Natural killer cell (primary cell): Measurements from ENCODE around the gene SLC35D3. TPM values are rescaled to one million over a fixed set of nuclear protein-coding genes. Genes with fewer than 3 reads are reported as not detected.
A peak's percentile ranks its signal among the peaks of the same experiment; 100 is the strongest.

Experiments used
- ATAC-seq, 3 donors: fragments of 150-1000 bp in 2 of 3; fragments of 200-7000 bp in 1 of 3; cut with Tn5 transposase; 1 replicate in 1 of 3; 2 replicates in 2 of 3; pipeline ENCODE4 v1.10.0; 2021; ENCODE audit warnings: mild to moderate bottlenecking in 2 of 3, moderate library complexity in 2 of 3
- DNase-seq, 2 donors: peaks; one replicate each; pipeline versions ENCODE4 v3.0.0 to v3.0.0-alpha.2; 2013 to 2021; ENCODE audit warnings: mixed read lengths in 1 of 2
- H3K27ac ChIP-seq: one replicate; pipeline ENCODE4 v1.5.1; 2013; ENCODE audit warnings: mild to moderate bottlenecking, low read length
- H3K27me3 ChIP-seq: one replicate; pipeline ENCODE4 v1.6.1; 2013; ENCODE audit warnings: low read length; ENCODE audit not compliant: control insufficient read depth, insufficient read depth
- H3K36me3 ChIP-seq: one replicate; pipeline ENCODE4 v1.6.1; 2013; ENCODE audit warnings: low read length; ENCODE audit not compliant: control insufficient read depth, insufficient read depth
- H3K4me1 ChIP-seq: one replicate; pipeline ENCODE4 v1.6.1; 2013; ENCODE audit warnings: low read length; ENCODE audit not compliant: control insufficient read depth, insufficient read depth
- H3K4me3 ChIP-seq: one replicate; pipeline ENCODE4 v1.5.1; 2013; ENCODE audit warnings: low read length
- H3K9me3 ChIP-seq: one replicate; pipeline ENCODE4 v1.6.1; 2013; ENCODE audit warnings: low read length; ENCODE audit not compliant: control insufficient read depth, insufficient read depth
- H3K27ac Mint-ChIP-seq, 2 donors: one replicate each; pipeline ENCODE4 v1.8.0; 2022; ENCODE audit warnings: mild to moderate bottlenecking in 2 of 2, mixed read lengths in 2 of 2, moderate library complexity in 1 of 2
- H3K27me3 Mint-ChIP-seq, 2 donors: one replicate each; pipeline ENCODE4 v1.8.0; 2022; ENCODE audit warnings: low read depth in 2 of 2, mixed read lengths in 2 of 2
- H3K36me3 Mint-ChIP-seq: one replicate; pipeline ENCODE4 v1.8.0; 2022; ENCODE audit warnings: mixed read lengths
- H3K4me1 Mint-ChIP-seq, 2 donors: one replicate each; pipeline ENCODE4 v1.8.0; 2022; ENCODE audit warnings: mixed read lengths in 2 of 2
- H3K4me3 Mint-ChIP-seq: one replicate; pipeline ENCODE4 v1.8.0; 2022; ENCODE audit warnings: mild to moderate bottlenecking, moderate library complexity, mixed read lengths
- H3K9me3 Mint-ChIP-seq, 2 donors: one replicate each; pipeline ENCODE4 v1.8.0; 2022; ENCODE audit warnings: mixed read lengths in 2 of 2
- WGBS: methylation state at CpG from one replicate; pipeline ENCODE4 v1.1.7; 2013; ENCODE audit warnings: missing lambda C conversion rate; ENCODE audit not compliant: insufficient coverage; 5-methylcytosine and 5-hydroxymethylcytosine counted together
- intact Hi-C: fragments of 100-400 bp; cut with micrococcal nuclease; formaldehyde crosslinking; loops from one replicate; pipeline ENCODE4 v1.14.2; 2022
- total RNA-seq, 4 donors: library from RNA; stranded (reverse); fragments of 120-200 nt in 1 of 4; gene quantifications; one replicate each; pipeline versions ENCODE4 v1.2.3 to v1.2.4, GENCODE V29; 2013 to 2022
- TF ChIP-seq, protein P1 (sequence below): fragments of 200-600 bp; IDR thresholded peaks from one replicate; pipeline ENCODE4 v1.8.0; 2022; ENCODE audit warnings: antibody characterized with exemption

SLC35D3 gene
- total RNA-seq, 3 donors from 2014 or later (not counting 1 experiment from before 2014, with no cell fraction given) = 0.28 TPM; not detected in 2

- Histone ChIP-seq H3K27ac (no peak overlapping the region), H3K4me3 (no peak overlapping the region), H3K36me3 (no peaks in the 10 kb centered on the region), H3K4me1 (peaks cover 39% of the 10 kb centered on the region), H3K27me3 (peaks cover 31% of the 10 kb centered on the region), H3K9me3 (no peaks in the 10 kb centered on the region)
- Mint-ChIP-seq H3K27ac (no peak overlapping the region), H3K27me3 (peaks cover 53 to 54% of the 10 kb centered on the region in 2 donors), H3K4me1 (peaks cover 26 to 37% of the 10 kb centered on the region in 2 donors), H3K9me3 (no peaks in the 10 kb centered on the region), H3K36me3 (no peaks in the 10 kb centered on the region), H3K4me3 (peak overlapping the region; percentile 68)
- TF ChIP-seq, protein P1, sequence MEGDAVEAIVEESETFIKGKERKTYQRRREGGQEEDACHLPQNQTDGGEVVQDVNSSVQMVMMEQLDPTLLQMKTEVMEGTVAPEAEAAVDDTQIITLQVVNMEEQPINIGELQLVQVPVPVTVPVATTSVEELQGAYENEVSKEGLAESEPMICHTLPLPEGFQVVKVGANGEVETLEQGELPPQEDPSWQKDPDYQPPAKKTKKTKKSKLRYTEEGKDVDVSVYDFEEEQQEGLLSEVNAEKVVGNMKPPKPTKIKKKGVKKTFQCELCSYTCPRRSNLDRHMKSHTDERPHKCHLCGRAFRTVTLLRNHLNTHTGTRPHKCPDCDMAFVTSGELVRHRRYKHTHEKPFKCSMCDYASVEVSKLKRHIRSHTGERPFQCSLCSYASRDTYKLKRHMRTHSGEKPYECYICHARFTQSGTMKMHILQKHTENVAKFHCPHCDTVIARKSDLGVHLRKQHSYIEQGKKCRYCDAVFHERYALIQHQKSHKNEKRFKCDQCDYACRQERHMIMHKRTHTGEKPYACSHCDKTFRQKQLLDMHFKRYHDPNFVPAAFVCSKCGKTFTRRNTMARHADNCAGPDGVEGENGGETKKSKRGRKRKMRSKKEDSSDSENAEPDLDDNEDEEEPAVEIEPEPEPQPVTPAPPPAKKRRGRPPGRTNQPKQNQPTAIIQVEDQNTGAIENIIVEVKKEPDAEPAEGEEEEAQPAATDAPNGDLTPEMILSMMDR = no peak
- 4% methylated on average over 65 of the region's 65 CpGs for WGBS
- intact Hi-C loops = no loop called here
- ATAC-seq = no peak
- DNase-seq = peak in 1 of 2 donors; percentile 37
Measured at GRCh38 chr6:136923116-136923953, 1.2 kb downstream of the SLC35D3 start.

DNA sequence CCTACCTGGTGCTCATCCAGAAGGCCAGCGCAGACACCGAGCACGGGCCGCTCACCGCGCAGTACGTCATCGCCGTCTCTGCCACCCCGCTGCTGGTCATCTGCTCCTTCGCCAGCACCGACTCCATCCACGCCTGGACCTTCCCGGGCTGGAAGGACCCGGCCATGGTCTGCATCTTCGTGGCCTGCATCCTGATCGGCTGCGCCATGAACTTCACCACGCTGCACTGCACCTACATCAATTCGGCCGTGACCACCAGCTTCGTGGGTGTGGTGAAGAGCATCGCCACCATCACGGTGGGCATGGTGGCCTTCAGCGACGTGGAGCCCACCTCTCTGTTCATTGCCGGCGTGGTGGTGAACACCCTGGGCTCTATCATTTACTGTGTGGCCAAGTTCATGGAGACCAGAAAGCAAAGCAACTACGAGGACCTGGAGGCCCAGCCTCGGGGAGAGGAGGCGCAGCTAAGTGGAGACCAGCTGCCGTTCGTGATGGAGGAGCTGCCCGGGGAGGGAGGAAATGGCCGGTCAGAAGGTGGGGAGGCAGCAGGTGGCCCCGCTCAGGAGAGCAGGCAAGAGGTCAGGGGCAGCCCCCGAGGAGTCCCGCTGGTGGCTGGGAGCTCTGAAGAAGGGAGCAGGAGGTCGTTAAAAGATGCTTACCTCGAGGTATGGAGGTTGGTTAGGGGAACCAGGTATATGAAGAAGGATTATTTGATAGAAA, 2.0 kb downstream of the SLC35D3 start:
- Histone ChIP-seq H3K4me3 (no peak overlapping the region), H3K27ac (no peak overlapping the region), H3K27me3 (peaks cover 31% of the 10 kb centered on the region), H3K4me1 (peaks cover 39% of the 10 kb centered on the region), H3K9me3 (no peaks in the 10 kb centered on the region), H3K36me3 (no peaks in the 10 kb centered on the region)
- Mint-ChIP-seq H3K4me1 (peaks cover 26 to 37% of the 10 kb centered on the region in 2 donors), H3K9me3 (no peaks in the 10 kb centered on the region), H3K36me3 (no peaks in the 10 kb centered on the region), H3K27me3 (peaks cover 48 to 59% of the 10 kb centered on the region in 2 donors), H3K4me3 (peak overlapping the region; percentile 68), H3K27ac (no peak overlapping the region)
- no peak for DNase-seq
- TF ChIP-seq, protein P1 = no peak
- intact Hi-C loops = no loop called here
- ATAC-seq = no peak
- 74% methylated on average over 40 of the region's 40 CpGs for WGBS

DNA sequence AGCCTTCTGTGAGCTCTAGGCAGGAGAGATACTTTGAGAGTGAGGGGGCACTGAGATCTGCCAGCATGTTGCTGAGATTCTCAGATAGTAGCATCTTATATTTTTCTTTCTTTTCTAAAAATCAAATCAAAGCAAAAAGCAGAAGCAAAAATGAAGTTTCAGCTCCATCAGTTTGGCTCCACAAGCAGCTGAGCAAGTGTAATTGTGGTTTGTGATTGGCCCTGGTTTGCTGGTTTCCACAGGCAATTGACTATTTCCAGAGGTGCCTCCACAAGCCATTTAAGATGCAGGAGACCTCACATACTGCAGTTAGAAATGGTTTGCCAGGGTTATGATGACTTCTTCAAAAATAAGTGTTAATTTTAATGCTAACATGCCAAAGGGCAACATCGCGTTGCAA, 4.3 kb downstream of the SLC35D3 start:
- Mint-ChIP-seq H3K4me1 (peaks cover 9 to 18% of the 10 kb centered on the region in 2 donors), H3K4me3 (no peak overlapping the region), H3K27ac (no peak overlapping the region), H3K36me3 (no peaks in the 10 kb centered on the region), H3K27me3 (peaks cover 49 to 55% of the 10 kb centered on the region in 2 donors), H3K9me3 (no peaks in the 10 kb centered on the region)
- TF ChIP-seq, protein P1 = no peak
- H3K9me3 ChIP-seq = no peaks in the 10 kb centered on the region
- H3K27me3 ChIP-seq = peaks cover 23% of the 10 kb centered on the region
- peaks cover 27% of the 10 kb centered on the region for H3K4me1 ChIP-seq
- H3K27ac ChIP-seq = no peak overlapping the region
- intact Hi-C loops = no loop called here
- H3K36me3 ChIP-seq = no peaks in the 10 kb centered on the region
- ATAC-seq (no peak), DNase-seq (no peak)
- H3K4me3 ChIP-seq = no peak overlapping the region
- WGBS = 98% methylated on average over 2 of the region's 2 CpGs
